ENCODE measurements around the gene GPR63.

- TF ChIP-seq CTCF (IDR thresholded peaks at IDR 0.05) (no peak), POLR2A (IDR thresholded peaks at IDR 0.05) (no peak)
Observed at GRCh38 chr6:96836631-96837080, 621 bp downstream of the GPR63 start.

All from body of pancreas (tissue), 4 donors.